ENCODE measurements around the gene FAAP100. TPM values are rescaled to one million over a fixed set of nuclear protein-coding genes. Genes with fewer than 3 reads are reported as not detected.

FAAP100 gene, protein sequence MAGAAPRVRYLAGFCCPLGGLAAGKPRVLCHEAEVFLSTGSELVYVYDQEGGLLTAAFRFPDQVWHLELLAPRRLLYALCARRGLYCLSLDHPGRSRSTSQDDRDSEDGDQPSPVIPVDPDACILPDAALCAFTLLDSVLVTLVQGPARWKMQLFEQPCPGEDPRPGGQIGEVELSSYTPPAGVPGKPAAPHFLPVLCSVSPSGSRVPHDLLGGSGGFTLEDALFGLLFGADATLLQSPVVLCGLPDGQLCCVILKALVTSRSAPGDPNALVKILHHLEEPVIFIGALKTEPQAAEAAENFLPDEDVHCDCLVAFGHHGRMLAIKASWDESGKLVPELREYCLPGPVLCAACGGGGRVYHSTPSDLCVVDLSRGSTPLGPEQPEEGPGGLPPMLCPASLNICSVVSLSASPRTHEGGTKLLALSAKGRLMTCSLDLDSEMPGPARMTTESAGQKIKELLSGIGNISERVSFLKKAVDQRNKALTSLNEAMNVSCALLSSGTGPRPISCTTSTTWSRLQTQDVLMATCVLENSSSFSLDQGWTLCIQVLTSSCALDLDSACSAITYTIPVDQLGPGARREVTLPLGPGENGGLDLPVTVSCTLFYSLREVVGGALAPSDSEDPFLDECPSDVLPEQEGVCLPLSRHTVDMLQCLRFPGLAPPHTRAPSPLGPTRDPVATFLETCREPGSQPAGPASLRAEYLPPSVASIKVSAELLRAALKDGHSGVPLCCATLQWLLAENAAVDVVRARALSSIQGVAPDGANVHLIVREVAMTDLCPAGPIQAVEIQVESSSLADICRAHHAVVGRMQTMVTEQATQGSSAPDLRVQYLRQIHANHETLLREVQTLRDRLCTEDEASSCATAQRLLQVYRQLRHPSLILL
- total RNA-seq: 10 to 100 TPM in 3 of 4 donors, 1 to 10 TPM in 1; 9.6 to 24.1 (median 14.6) TPM
- 10 to 100 TPM in 2 of 3 donors, 1 to 10 TPM in 1; 6.6 to 27.2 (median 10.9) TPM for polyA plus RNA-seq

DNA sequence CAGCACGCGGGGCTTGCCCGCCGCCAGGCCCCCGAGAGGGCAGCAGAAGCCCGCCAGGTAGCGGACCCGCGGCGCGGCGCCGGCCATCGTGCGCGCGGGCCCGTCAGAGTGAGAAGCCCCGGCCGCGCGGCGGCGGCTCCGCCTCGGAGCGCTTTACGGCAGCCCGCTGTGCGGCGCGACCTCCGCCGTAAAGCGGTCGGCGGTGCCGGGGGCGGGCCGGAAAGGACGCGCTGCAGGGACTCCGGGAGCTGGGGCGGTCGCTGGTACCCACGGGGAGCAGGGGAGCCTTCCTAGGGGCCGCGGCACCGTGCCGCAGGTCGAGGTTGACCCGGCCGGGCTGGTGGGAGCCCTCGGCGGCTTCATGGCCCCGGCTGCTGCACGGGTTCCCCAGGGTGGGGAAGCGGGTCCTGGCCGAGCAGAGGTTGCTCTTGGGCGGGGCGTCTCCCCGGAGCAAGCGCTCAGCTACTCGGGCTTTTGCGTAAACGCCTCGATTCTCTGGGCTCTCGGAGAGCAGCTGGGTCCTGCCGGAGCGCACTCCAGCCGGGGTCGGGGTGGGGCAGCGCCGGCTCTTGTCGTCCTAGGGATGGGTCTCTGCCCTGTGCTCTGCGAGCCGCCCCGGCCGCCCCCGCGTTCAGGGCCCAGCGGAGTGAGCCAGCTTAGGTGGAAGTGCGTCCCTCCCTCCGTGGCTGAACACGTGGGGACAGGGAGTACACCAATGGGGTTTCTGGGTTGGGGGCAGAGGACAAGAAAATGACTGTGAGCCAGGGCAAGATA, at the start of gene FAAP100:
Gene FAAP100 (minus strand): TSS at position 110 of the 774 bp plus-strand sequence. CDS start 23 bp downstream, at position 87.
- Histone ChIP-seq H3K27me3 (no peaks in the 10 kb centered on the region), H3K4me3 (peak within 1 kb of the TSS; percentile 73 to 90 (median 81)), H3K4me1 (peaks cover 0 to 39% (median 26%) of the 10 kb centered on the region in 4 donors), H3K9me3 (no peaks in the 10 kb centered on the region), H3K27ac (peak within 1 kb of the TSS; percentile 84 to 89 (median 85)), H3K36me3 (peaks cover 0 to 47% (median 20%) of the 10 kb centered on the region in 4 donors)
- peak; percentile 85 for DNase-seq
- TF ChIP-seq EP300 (IDR thresholded peaks at IDR 0.05): no peak
- TF ChIP-seq, protein P1, sequence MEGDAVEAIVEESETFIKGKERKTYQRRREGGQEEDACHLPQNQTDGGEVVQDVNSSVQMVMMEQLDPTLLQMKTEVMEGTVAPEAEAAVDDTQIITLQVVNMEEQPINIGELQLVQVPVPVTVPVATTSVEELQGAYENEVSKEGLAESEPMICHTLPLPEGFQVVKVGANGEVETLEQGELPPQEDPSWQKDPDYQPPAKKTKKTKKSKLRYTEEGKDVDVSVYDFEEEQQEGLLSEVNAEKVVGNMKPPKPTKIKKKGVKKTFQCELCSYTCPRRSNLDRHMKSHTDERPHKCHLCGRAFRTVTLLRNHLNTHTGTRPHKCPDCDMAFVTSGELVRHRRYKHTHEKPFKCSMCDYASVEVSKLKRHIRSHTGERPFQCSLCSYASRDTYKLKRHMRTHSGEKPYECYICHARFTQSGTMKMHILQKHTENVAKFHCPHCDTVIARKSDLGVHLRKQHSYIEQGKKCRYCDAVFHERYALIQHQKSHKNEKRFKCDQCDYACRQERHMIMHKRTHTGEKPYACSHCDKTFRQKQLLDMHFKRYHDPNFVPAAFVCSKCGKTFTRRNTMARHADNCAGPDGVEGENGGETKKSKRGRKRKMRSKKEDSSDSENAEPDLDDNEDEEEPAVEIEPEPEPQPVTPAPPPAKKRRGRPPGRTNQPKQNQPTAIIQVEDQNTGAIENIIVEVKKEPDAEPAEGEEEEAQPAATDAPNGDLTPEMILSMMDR (IDR thresholded peaks at IDR 0.05): no peak
- TF ChIP-seq POLR2A (IDR thresholded peaks at IDR 0.05): peak in 1 of 2 donors; percentile 23
- TF ChIP-seq POLR2AphosphoS5 (IDR thresholded peaks at IDR 0.05): peak; percentile 54 to 84 (median 68)
- intact Hi-C loops (cut with DNase I): loop anchor here (2.0 to 5.0 kb wide), 3 partner anchors 14 to 50 kb away; no protein-coding TSS in a partner anchor
- 0% methylated on average over 85 of the region's 85 CpGs for WGBS, 2 donors

DNA sequence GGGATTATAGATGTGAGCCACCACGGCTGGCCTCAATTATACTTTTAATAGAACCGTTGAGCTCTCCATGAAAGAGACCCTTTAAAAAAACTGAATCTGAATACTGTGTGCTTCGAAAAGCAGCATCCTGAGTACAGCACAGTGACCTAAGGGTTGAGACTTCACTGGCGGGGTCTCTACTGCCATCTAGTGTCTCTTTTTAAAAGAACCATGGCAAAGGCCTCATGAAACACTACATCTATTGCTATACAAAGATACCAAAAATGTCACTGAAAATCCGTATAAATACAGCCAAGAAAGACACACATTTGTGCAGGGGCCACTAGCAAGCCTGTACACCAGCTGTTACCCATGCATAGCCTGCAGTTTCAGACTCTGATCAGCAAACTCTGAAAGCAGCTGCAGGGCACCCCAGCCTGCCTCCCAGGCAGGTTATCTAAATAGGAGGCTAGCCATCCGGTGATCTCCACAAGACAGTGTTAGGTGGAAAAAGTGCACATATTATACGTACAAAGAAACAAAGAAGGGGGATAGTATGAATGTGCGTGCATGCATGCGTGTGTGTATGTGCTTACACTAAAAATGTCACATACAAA, 49.5 kb upstream of the FAAP100 start:
- no peaks in the 10 kb centered on the region for H3K9me3 ChIP-seq

DNA sequence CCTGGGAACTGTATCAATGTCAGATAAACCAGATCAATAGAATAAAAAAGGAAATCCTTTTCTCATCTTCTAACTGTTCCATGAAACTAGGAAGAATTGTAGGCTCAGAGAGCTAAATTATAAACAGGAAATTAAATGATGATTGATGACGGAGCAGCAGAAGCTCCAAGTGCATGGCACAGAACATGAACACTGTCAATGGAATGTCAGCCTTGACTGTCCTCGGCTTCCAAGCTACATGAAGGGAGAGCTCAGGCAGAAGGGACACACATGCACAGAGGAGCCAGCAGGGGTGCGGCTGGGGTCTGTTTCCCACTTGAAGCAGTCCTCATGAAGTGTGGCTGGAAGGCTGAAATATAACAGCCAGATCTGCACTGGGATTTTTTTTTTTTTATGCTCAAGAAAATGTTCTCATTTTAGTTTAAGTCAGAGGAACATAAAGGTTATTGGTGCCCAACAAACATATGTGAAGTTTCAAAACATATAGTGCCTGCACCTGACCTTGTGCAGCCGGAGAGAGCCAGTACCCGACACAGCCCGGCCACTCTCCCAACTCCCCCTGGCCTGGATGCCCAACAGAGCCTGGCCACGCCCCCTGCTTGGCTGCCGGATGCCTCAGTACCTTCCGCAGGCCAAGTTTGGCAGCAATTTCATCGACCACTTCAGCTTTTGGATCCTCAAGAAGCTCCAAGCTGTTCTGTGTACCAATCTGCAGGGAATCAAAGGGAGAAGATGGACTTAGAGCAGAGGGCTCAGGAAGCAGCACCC, 47.8 kb upstream of the FAAP100 start:
- WGBS, 2 donors: 66 to 80% methylated on average over 10 of the region's 10 CpGs
- H3K36me3 ChIP-seq: peaks cover 13 to 74% (median 39%) of the 10 kb centered on the region in 4 donors
- H3K9me3 ChIP-seq: no peaks in the 10 kb centered on the region
- TF ChIP-seq, protein P1 (IDR thresholded peaks at IDR 0.05): no peak
- no peak for TF ChIP-seq POLR2AphosphoS5 (IDR thresholded peaks at IDR 0.05)
- H3K27me3 ChIP-seq: no peaks in the 10 kb centered on the region
- intact Hi-C loops (cut with DNase I): loop anchor here (5.0 to 10.0 kb wide), 3 partner anchors 33 to 455 kb away; partner anchors contain the start of gene FAAP100
- H3K4me3 ChIP-seq: no peak overlapping the region
- peak; percentile 73 for DNase-seq
- peaks cover 0 to 24% (median 21%) of the 10 kb centered on the region in 4 donors for H3K4me1 ChIP-seq
- peak overlapping the region in 2 of 4 donors; percentile 53 to 65 for H3K27ac ChIP-seq

More for the DNA sequence above, 49.5 kb upstream of the FAAP100 start:
- DNase-seq: no peak
- H3K27me3 ChIP-seq: no peaks in the 10 kb centered on the region
- WGBS, 2 donors: 39 to 44% methylated on average over 9 of the region's 9 CpGs
- peaks cover 0 to 24% (median 21%) of the 10 kb centered on the region in 4 donors for H3K4me1 ChIP-seq
- H3K4me3 ChIP-seq: no peak overlapping the region
- H3K36me3 ChIP-seq: peaks cover 10 to 74% (median 32%) of the 10 kb centered on the region in 4 donors
- H3K27ac ChIP-seq: no peak overlapping the region
- TF ChIP-seq POLR2AphosphoS5 (IDR thresholded peaks at IDR 0.05) (peak in 1 of 4 donors; percentile 12), POLR2A (IDR thresholded peaks at IDR 0.05) (no peak), EP300 (IDR thresholded peaks at IDR 0.05) (no peak)
- TF ChIP-seq, protein P1 (IDR thresholded peaks at IDR 0.05): peak in 3 of 4 experiments; percentile 46 to 77 (median 53)
- intact Hi-C loops (cut with DNase I): loop anchor here (1.0 to 10.0 kb wide), 4 partner anchors 34 to 457 kb away; partner anchors contain the start of gene FAAP100
